HG03175 (cell line): ENCODE measurements around the gene OGDH.
"Not testable (repeated sequence)": the region's sequence is repeated elsewhere in the genome, so short reads cannot be mapped to it uniquely, and the experiment has no call there.

Experiments used
- ATAC-seq: cut with Tn5 transposase; IDR thresholded peaks from one replicate; pipeline ENCODE4 v1.9.1; 2021; ENCODE audit warnings: mild to moderate bottlenecking, moderate library complexity; ENCODE audit not compliant: unreplicated experiment

The OGDH gene

GRCh38 chr7:44703391-44703790 is 97.0 kb downstream of the OGDH start:
- not testable (repeated sequence) for ATAC-seq

DNA sequence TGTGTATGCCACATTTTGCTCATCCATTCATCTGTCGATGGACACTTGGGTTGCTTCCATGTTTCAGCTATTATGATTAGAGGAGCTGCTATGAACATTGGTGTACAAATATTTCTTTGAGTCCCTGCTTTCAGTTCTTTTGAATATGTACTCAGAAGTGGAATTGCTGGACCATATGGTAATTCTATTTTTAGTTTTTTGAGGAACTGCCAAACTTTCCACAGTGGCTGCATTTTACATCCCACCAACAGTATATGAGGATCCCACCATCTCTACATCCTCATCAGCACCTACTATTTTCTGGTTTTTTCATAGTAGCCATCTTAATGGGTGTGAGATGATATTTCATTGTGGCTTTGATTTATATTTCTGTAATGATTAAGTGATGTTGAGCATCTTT is 97.5 kb downstream of the OGDH start:
- ATAC-seq, result no peak

DNA sequence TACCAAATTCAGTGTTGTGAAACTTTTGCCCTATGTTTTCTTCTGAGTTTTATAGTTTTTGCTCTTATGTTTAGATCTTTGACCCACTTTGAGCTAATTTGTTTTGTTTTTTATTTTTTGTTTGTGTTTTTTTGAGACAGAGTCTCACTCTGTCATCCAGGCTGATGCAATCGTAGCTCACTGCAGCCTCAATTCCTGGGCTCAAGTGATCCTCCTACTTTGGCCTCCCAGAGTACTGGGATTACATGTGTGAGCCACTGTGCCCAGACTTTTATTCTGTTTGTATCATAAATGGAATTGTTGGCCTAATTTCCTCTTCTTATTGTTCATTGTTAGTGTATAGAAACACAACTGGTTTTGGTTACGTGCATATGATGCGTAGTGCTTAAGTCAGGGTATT is 99.0 kb downstream of the OGDH start:
- no peak for ATAC-seq

DNA sequence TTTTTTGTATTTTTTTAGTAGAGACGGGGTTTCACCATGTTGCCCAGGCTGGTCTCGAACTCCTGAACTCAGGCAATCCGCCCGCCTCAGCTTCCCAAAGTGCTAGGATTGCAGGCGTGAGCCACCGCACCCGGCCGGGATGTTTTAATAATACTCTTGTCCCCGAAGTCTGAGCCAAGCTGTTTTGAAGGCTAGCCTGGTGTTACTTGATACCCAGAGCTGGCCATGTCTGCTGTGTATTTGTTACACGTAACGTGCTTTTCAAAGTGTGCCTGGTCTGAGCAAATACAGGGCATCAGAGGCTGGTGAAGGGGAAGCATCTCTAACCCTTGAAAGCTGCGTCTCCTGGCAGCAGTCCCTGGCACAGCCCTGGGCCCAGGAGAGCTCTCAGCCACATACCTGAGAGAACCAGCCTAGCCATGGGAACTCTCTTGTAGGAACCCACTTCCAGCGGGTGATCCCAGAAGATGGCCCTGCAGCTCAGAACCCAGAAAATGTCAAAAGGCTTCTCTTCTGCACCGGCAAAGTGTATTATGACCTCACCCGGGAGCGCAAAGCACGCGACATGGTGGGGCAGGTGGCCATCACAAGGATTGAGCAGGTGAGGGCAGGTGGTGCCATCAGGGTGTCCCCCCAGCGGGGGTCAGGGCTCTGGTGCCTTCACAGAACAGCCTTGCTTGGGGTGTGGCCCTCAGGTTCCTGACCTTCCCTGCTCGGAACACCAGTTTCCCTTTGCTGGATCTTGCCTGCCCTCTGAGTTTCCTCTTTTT is 100.5 kb downstream of the OGDH start:
- no peak for ATAC-seq

DNA sequence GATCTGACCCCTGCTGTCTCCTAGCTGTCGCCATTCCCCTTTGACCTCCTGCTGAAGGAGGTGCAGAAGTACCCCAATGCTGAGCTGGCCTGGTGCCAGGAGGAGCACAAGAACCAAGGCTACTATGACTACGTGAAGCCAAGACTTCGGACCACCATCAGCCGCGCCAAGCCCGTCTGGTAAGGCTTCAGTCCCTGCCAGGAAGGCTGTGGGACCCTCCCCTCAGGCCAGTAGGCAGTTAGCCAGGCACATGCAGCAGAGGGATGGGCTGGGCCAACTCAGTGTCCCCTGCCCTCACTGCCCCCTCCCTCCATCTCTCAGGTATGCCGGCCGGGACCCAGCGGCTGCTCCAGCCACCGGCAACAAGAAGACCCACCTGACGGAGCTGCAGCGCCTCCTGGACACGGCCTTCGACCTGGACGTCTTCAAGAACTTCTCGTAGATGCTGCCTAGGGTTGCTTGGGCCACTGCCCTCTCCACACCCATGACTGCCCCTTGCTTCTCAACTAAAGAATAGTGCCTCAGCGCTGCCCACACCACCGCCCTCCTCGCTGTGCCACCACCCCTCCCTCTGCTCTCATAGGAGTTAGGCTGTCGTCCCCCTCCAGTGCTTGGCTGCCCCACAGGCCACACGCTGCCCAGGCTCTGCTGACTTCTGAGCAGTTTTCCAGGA is 101.3 kb downstream of the OGDH start:
- no peak for ATAC-seq

- ATAC-seq, result no peak
Measured at GRCh38 chr7:44709011-44709915, 102.8 kb downstream of the OGDH start.

DNA sequence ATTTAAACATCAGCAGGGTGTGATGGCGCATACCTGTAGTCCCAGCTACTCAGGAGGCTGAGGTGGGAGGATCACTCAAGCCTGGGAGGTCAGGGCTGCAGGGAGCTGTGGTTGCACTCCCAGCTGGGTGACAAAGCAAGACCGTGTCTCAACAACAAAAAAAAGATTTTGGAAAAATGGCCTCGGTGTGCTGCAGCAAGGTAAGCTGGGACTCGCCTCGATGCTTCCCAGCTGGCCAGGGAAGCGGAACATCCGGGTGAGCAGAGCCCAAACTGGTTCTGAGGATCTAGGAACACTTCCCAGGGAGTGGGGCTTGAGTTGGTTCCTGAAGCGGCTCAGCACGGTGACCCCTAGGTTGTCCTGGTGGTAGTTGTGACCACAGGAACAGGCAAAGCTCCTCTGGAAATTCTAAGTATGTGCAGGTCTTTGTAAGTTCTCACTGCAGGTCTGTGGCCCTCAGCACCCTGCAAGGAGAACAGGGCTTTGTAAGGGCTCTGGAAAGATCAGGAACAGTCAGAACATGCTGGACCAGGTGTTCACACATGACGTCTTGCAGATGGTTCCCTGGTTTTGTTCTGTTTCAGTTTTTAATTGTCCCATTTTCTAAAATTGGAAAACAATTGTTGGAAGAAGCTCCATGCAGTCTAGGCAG is 103.6 kb downstream of the OGDH start:
- ATAC-seq, result no peak

DNA sequence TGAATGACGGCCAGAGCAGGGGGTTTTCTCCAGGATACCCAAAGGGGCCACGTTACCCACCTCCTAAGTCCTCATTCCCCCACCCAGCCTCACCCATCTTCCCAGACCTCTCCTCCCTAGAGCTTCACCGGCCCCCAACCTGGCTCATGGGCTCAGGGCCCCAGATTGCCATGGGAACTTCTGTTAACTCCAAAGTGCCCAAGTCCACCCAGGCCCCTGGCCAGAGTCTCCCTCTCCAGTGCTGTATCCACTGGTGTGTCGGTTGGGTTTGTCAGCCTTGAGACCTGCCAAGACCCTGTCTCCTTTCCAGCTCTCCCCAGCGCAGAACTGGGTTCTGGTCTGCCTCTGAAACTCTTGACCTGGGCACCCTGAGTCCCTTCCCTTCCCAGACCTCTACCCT is 105.1 kb downstream of the OGDH start:
- no peak for ATAC-seq

DNA sequence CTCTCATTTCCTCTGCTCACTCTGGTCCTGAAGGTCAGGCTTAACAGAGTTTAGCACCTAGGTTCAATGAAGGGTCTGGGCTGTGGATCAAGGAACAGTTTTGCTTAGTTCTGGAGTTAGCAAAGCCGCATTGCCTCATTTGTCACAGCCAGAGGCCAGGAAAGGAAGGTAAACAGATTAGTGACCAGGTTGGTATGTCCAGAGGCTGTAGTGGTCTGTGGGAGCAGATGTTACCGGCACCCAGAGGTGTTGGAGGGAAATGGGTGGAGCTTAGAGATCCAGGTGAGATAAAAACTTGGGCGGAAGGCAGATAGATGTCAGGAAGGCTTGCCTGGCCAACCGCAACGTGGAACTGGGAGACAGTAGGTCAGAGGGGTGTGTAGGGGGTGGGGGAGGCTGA is 105.6 kb downstream of the OGDH start:
- no peak for ATAC-seq

DNA sequence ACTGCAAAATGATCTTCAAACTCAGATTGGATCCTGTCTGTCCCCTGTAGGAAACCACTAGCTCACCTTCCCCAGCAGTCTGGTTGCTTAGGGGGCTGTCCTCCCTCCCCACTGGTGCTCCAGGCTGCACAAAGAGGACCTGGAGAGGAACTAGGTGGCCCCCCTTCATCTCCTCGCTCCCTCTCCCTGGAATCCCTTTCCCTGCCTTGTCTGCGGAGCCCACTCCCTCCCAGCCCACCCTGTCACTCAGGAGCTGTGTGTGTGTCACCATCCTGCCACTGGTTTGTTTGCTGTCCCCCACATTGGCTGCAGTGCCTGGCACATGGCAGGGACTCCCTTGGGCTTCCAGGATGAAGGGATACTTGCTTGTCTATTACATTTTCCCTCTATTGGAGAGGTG is 106.7 kb downstream of the OGDH start:
- ATAC-seq, result no peak

DNA sequence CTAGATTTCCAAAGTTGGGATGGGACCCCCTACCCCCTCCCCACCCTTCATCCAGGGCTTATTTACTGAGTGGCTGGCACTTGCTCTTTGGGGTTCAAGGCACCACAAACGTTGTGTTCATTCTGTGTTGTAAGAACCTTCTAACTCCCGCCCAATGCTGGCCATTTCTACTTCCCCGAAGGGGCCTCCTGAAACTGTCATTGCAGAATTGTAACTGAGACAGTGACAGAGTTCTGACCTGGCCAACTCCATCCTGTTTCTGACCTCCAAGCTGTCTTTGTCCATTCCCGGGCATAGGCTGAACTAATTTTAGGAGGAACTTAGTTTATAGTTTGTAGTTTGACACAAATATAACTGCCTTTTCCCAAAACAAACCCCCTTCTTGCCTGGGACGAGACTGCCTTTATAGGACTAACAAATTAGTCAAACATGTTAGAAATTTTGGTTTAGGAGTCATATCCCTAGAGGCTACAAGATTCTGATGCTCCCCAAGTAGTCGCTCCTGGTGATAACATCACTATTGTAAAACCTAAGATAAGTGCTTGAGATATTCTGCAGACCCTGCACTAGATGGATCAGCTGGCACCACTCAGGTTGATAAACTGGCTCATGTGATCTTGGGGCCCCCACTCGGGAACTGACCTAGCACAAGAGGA is 107.4 kb downstream of the OGDH start:
- ATAC-seq, result no peak

DNA sequence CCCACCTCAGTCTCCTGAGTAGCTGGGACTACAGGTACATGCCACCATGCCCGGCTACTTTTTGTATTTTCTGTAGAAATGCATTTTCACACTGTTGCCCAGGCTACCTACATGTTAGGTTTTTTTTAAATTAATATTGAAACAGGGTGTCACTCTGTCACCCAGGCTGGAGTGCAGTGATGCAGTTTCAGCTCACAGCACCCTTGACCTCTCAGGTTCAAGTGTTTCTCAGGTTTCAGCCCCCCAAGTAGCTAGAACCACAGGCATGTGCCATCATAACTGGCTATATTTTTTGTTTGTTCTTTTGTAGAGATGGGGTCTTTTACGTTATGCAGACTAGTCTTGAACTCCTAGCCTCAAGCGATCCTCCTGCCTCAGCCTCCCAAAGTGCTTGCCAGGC is 109.8 kb downstream of the OGDH start:
- no peak for ATAC-seq

DNA sequence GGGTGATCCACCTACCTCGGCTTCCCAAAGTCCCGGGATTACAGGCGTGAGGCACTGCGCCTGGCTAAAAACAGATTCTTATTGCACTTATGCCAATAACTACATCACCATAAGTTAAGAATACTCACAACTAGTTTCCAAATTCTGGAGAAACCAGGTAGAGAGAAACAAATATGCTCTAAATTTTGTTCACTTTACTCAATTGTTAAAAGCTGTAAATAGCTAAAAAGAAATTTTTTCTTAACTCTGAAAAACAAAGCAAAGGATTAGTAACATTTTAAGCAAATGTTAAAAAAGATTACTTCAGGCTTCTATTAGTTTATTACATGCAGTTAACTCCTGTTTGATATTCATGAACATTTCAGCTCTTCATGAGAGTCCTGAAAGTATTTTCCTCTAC is 113.9 kb downstream of the OGDH start:
- no peak for ATAC-seq

- ATAC-seq, result no peak
Measured at GRCh38 chr7:44724276-44724675, 117.8 kb downstream of the OGDH start.

DNA sequence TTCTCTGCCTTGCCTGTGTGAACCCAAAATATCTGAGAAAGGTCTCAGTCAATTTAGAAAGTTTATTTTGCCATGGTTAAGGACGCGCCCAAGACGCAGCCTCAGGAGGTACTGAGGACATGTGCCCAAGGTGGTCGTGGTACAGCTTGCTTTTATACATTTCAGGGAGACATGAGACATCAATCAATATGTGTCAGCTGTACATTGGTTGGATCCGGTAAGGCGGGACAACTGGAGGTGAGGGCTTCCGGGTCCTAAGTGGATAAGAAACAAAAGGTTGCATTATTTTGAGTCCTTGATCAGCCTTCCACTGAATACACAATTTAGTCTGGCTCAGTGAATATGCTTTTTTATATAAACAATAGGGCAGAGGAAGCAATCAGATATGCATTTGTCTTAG is 119.8 kb downstream of the OGDH start:
- ATAC-seq, result not testable (repeated sequence)

DNA sequence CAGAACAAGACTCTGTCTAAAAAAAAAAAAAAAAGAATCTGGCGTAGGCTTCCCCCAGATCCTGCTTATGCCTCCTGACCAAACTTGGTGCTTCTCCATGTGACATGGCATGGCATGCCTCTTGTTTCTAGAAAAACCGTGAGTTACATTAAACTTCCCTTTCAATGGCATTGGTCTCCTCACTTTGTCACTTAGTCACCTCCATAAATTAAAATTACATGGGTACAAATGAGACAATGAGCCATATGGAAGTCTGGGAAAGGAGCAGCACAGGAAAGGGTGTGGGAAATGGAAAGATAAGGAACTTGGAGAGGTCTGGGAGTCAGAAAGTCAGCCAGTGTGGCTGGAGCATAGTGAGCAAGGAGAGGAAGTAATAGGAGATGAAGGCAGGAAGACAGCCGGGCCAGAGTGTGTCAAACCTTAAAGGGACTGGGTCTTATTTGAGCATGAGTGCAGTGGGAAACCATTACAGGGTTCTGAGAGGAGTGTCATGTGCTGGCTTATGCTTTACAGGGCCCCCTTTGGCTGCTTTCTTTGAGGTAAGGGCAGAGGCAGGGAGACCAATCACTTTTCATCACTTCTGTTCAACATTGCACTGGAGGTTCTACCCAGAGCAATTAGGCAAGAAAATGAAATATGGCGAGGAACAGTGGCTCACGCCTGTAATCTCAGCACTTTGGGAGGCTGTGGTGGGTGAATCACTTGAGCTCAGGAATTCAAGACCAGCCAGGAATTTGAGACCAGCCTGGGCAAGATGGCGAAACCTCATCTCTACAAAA is 120.9 kb downstream of the OGDH start:
- ATAC-seq, result no peak

DNA sequence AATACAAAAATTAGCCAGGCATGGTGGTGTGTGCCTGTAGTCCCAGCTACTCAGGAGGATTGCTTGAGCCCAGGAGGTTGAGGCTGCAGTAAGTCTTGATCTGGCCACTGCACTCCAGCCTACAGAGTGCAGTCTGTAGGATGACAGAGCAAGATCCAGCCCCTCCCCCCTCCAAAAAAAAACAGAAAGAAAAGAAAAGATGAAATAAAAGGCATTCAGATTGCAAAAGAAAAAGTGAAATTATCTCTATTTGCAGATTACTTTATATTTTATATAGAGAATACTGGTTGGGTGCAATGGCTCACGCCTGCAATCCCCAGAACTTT is 121.5 kb downstream of the OGDH start:
- ATAC-seq, result no peak

DNA sequence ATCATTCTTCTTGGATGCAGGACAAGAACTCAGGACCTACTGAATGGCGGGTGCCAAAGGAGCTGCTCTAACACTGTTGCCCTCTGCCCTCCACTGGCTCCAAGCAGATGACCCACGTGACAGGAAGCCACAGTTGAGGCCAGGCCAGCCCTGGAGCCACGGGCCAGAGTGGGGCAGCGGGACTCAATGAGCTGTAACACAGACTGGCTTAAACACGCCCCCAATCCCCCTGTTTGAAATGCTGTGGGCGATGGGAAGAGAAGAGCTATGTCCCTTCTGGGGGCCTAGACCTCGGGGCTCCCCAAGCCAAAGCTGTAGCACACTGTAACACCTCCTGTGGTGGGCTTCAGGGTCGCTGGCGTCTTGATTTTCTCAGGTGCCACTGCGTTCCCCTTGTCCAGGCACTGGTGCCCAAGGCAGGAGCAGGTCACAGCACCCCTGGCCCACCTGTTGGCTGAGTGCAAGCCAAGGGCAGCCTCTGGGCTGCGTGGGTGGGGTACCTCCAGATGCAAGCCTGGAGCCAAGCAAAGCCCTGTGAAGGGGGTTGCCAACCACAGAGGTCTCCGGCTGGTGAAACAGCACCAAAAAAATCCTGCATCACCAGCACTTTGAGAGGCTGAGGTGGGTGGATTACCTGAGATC is 123.6 kb downstream of the OGDH start:
- no peak for ATAC-seq

DNA sequence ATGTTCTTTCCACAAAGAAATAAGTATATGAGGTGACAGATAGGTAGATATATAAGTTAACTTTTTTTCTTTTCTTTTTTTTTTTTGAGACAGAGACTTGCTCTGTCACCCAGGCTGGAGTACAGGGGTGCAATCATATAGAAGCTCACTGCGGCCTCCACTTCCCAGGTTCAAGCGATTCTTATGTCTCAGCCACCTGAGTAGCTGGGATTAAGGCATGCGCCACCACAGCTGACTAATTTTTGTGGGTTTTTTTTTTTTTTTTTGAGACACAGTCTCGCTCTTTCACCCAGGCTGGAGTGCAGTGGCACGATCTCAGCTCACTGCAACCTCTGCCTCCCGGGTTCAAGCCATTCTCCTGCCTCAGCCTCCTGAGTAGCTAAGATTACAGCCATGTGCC is 126.5 kb downstream of the OGDH start:
- not testable (repeated sequence) for ATAC-seq
